Activated naive CD4-positive, alpha-beta T cell treated with anti-CD3 and anti-CD28 coated beads, Interleukin-2, amount 10 ng/mL, durations not matched to agents 7 days and 5 days (primary cell): ENCODE results near the gene DTX1.

Experiments used
- CTCF ChIA-PET: fragments of 350-600 bp; sonication (Branson Sonifier 250); formaldehyde crosslinking; loops from one replicate; lab custom pipeline; 2021; ENCODE audit warnings: antibody characterized with exemption; lab: Charles Lee
- DNase-seq: peaks from one replicate; pipeline ENCODE4 v3.0.0-alpha.2; 2020
- H3K27ac Mint-ChIP-seq: one replicate; pipeline ENCODE4 v1.8.0; 2021; ENCODE audit warnings: mild to moderate bottlenecking, moderate library complexity, mixed read lengths
- H3K27me3 Mint-ChIP-seq: one replicate; pipeline ENCODE4 v1.8.0; 2021; ENCODE audit warnings: mild to moderate bottlenecking, mixed read lengths
- H3K36me3 Mint-ChIP-seq: one replicate; pipeline ENCODE4 v1.8.0; 2021; ENCODE audit warnings: mixed read lengths
- H3K4me1 Mint-ChIP-seq: one replicate; pipeline ENCODE4 v1.8.0; 2021; ENCODE audit warnings: mixed read lengths
- H3K4me3 Mint-ChIP-seq: one replicate; pipeline ENCODE4 v1.8.0; 2021; ENCODE audit warnings: mild to moderate bottlenecking, moderate library complexity, mixed read lengths
- H3K9me3 Mint-ChIP-seq: one replicate; pipeline ENCODE4 v1.8.0; 2021; ENCODE audit warnings: mixed read lengths

The DTX1 gene

DNA sequence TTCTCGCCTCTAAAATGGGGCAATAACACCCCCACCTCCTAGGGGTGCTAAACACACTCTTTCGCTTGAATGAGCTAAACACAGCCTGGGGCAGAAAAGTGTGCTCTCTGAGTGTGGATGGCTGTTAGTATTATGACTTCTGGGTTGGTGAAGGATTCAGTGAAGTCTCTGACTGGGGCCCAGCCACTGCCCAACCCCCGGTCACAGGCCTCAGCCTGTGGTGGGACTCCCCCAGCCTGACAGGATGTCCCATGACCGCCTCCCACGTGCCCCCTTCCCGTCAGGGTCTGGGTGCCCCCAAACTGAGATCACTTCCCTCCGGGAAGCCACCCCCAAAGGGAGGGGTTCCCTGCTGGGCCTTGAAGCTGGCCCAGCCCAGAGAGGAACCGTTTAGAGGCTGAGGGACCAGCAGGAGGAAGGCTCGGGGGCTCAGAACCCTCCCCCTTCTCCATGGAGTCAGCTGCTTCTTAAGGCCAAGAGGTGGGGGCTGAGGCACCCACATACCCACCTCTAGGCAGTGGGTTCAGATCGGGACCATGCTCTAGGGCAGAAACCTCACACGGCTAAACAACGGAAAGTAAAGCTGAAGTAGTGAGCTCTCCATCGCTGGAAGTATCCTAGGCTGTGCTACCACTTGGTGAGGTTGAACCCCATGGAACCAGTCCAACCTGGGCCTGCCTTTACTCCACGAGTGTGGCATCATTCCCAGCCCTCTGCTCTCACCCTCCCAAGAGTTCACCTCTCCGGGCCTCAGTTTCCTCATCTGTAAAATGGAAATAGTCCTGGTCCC, 13.8 kb downstream of the DTX1 start:
- Mint-ChIP-seq H3K9me3 (no peaks in the 10 kb centered on the region), H3K27ac (no peak overlapping the region), H3K36me3 (no peaks in the 10 kb centered on the region), H3K27me3 (no peaks in the 10 kb centered on the region), H3K4me3 (no peak overlapping the region), H3K4me1 (peaks cover 9% of the 10 kb centered on the region)
- CTCF ChIA-PET, result interaction anchor here (0.6 to 1.9 kb wide), 5 partner anchors 22 to 821 kb away, joined by 3 to 6 read pairs (median 3); no protein-coding TSS in a partner anchor
- DNase-seq, result peak; percentile 28

DNA sequence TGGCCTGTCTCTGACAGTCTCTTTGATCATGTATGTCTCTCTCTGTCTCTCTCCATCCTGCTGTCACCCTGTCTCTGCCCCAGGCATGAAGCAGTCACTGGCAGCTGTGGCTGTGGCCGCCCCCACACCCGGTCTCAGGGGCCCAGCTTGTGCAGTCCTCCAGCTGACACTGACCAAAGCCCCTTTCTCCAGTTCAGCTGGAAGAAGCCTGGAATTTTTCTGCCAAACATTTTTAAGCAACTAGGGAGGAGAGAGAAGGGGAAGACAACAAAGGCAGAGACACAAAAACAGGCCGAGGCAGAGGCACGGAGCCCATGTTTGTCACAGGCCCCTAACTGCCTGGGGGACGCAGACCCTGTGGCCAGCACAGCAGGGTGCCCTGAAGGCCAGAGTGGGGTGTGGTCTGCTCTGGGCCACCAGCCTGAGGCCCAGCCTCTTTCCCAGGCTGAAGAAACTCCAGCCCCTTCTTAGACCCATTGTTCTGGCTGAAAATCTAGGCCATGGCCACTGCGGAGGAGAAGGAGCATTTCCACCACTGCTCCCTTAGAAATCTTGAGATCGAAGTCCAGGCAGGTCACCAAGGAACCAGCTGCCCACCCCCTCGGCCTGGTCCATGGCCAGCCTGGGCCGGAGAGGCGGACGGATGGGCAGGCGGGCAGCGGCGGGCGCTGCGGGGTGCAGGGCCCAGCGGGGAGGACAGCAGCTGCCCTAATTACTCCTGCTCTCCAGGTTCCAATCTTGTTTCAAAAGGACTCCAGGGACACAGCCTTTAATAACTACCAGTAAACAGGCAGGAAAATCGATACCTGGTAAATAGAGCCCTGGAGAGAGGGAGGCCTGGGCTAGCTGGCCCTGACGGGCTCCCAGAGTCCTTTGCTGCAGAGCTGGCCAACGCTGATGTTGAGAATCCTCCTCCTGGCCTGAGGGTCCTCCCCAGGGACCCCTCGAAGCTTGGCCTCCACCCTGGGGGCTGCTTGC, 14.9 kb downstream of the DTX1 start:
- CTCF ChIA-PET, result interaction anchor here (0.6 to 1.9 kb wide), 5 partner anchors 23 to 822 kb away, joined by 3 to 6 read pairs (median 3); no protein-coding TSS in a partner anchor
- Mint-ChIP-seq H3K9me3 (no peaks in the 10 kb centered on the region), H3K4me3 (no peak overlapping the region), H3K36me3 (no peaks in the 10 kb centered on the region), H3K27ac (no peak overlapping the region), H3K27me3 (no peaks in the 10 kb centered on the region), H3K4me1 (peaks cover 14% of the 10 kb centered on the region)
- no peak for DNase-seq

DNA sequence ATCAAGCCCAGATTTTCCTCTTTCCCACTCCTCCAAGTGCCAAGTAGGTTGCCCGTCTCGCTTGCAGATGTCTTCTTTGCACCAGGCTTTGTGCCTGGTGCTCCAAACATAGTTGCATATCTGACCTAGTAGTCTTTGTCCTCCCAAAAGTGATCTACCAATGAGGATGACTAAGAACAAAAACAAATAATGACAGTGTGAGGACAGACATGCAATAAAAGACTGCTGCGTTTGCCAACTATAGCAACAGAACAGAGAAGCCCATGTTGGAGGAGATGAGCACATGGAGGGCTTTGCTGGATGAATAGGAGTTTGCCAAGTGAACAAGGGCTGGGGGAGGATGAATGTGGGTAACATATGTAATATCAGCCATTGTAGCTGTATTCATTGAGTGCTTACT, 15.6 kb downstream of the DTX1 start:
- no peak overlapping the region for H3K27ac Mint-ChIP-seq
- CTCF ChIA-PET, result no interaction called here

DNA sequence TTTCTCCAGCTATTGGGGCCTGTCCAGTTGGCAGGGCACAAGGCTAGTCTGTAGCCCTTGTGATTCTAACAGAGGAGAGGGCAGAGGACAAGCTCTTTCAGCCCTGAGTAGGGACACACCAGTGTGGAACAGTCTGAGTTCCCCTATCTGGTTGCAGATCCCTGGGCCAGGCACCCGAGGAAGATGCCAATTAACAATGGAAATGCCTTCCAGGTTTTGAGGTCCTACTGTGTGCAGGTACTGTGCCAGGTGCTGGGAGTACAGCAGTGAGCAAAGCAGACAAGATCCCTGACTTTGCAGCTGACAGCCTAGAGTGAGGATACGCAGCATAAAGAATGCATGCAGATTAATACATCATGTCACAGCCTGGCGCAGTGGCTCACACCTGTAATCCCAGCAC, 17.1 kb downstream of the DTX1 start:
- peaks cover 14% of the 10 kb centered on the region for H3K4me1 Mint-ChIP-seq
- no peak overlapping the region for H3K27ac Mint-ChIP-seq
- CTCF ChIA-PET, result interaction anchor here (0.6 to 0.7 kb wide), 2 partner anchors 80 kb away, joined by 3 read pairs; no protein-coding TSS in a partner anchor

More for the DNA sequence above, 15.6 kb downstream of the DTX1 start:
- no peak overlapping the region for H3K4me3 Mint-ChIP-seq
- no peaks in the 10 kb centered on the region for H3K36me3 Mint-ChIP-seq
- H3K27me3 Mint-ChIP-seq, result no peaks in the 10 kb centered on the region
- H3K9me3 Mint-ChIP-seq, result no peaks in the 10 kb centered on the region
- peaks cover 14% of the 10 kb centered on the region for H3K4me1 Mint-ChIP-seq
- DNase-seq, result no peak

DNA sequence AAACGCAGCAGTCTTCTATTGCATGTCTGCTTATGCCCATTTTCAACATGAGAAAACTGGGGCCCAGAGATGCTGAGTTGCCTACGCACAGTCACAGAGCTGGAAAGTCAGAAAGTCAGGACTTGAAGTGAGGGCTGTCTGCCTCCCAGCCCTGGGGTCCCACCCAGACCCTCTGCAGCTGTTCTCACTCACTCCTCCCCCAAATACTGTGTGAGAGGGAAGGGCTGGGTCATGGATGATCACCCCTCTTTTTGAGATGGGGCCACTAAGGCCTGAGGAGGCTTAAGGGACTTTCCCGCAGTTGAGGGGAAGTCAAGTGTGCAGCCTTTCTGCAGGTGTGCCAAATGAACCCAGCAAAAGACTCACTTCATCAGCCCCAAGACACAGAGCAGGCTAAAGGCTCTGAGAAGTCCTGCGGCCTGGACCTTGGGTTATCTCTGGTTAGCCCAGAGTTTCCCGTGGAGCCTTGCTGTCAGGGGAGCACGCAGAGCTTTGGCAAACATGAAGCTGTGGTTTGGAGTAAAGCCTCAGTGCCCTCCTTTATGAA, 18.7 kb downstream of the DTX1 start:
- Mint-ChIP-seq H3K27me3 (peaks cover 6% of the 10 kb centered on the region), H3K4me3 (no peak overlapping the region), H3K9me3 (no peaks in the 10 kb centered on the region), H3K27ac (no peak overlapping the region), H3K36me3 (no peaks in the 10 kb centered on the region), H3K4me1 (peaks cover 11% of the 10 kb centered on the region)
- CTCF ChIA-PET, result interaction anchor here (1.3 kb wide), 1 partner anchor 23 kb away, joined by 3 read pairs; no protein-coding TSS in a partner anchor
- DNase-seq, result no peak

More for the DNA sequence above, 17.1 kb downstream of the DTX1 start:
- Mint-ChIP-seq H3K36me3 (no peaks in the 10 kb centered on the region), H3K4me3 (no peak overlapping the region), H3K27me3 (no peaks in the 10 kb centered on the region), H3K9me3 (no peaks in the 10 kb centered on the region)
- no peak for DNase-seq

DNA sequence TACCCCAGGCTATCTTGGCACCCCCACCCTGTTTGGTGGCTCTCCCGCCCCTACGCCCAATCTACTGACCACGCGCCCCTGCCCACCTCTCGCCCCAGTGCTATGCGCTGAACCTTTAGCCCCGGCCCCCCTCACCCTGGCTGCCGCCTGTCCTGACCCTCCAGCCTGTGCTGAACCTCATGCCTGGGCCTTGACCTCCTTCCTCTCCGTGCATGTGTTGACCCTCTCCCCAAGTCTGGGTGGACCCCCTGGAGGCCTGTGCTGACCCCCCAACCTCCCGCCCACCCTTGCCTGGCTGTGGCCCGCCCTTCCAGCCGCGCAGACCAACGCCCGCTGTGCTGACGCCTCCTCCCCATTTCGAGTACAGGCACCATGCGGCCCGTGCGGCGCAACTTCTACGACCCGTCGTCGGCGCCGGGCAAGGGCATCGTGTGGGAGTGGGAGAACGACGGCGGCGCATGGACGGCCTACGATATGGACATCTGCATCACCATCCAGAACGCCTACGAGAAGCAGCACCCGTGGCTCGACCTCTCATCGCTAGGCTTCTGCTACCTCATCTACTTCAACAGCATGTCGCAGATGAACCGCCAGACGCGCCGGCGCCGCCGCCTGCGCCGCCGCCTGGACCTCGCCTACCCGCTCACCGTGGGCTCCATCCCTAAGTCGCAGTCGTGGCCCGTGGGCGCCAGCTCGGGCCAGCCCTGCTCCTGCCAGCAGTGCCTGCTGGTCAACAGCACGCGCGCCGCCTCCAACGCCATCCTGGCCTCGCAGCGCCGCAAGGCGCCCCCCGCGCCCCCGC, 20.7 kb downstream of the DTX1 start:
- Mint-ChIP-seq H3K9me3 (no peaks in the 10 kb centered on the region), H3K4me3 (no peak overlapping the region), H3K4me1 (peaks cover 5% of the 10 kb centered on the region), H3K36me3 (no peaks in the 10 kb centered on the region), H3K27me3 (peaks cover 15% of the 10 kb centered on the region), H3K27ac (no peak overlapping the region)
- CTCF ChIA-PET, result no interaction called here
- DNase-seq, result no peak

DNA sequence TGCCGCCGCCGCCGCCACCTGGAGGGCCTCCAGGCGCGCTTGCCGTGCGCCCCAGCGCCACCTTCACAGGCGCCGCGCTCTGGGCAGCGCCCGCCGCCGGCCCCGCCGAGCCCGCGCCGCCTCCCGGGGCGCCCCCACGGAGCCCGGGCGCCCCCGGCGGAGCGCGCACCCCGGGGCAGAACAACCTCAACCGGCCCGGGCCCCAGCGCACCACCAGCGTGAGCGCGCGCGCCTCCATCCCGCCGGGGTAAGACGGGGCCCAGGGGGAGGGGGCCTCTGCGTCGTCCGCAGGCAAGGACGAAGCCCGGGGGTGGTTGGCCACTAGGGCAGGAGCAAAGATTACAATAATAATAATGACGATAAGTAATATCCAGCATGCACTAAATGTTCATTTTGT, 21.3 kb downstream of the DTX1 start:
- H3K36me3 Mint-ChIP-seq, result no peaks in the 10 kb centered on the region

DNA sequence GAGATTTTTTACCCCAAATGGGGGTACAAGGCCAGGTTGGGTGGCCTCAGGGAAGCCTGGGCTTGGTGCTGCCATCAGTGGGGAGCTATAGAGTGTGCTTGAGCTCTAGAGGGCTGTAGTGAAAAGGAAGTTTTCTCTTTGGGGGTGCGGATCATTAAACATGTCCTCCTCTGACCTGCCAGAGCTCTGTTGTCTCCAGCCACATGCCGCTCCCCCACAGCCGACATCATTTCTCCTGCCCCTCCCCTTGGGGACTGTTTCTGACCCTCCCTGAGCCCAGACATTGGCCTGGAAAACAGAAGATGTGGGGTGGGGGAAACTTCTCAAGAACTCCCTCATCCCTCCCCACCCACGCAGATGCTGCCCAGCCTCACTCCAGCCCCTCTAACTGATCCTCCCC, 25.3 kb downstream of the DTX1 start:
- Mint-ChIP-seq H3K27ac (no peak overlapping the region), H3K9me3 (no peaks in the 10 kb centered on the region), H3K27me3 (peaks cover 23% of the 10 kb centered on the region), H3K4me3 (no peak overlapping the region), H3K36me3 (no peaks in the 10 kb centered on the region), H3K4me1 (peaks cover 16% of the 10 kb centered on the region)
- CTCF ChIA-PET, result no interaction called here
- no peak for DNase-seq

More for the DNA sequence above, 21.3 kb downstream of the DTX1 start:
- Mint-ChIP-seq H3K4me1 (peaks cover 5% of the 10 kb centered on the region), H3K27me3 (peaks cover 15% of the 10 kb centered on the region), H3K9me3 (no peaks in the 10 kb centered on the region), H3K4me3 (no peak overlapping the region), H3K27ac (no peak overlapping the region)
- CTCF ChIA-PET, result no interaction called here
- DNase-seq, result no peak

DNA sequence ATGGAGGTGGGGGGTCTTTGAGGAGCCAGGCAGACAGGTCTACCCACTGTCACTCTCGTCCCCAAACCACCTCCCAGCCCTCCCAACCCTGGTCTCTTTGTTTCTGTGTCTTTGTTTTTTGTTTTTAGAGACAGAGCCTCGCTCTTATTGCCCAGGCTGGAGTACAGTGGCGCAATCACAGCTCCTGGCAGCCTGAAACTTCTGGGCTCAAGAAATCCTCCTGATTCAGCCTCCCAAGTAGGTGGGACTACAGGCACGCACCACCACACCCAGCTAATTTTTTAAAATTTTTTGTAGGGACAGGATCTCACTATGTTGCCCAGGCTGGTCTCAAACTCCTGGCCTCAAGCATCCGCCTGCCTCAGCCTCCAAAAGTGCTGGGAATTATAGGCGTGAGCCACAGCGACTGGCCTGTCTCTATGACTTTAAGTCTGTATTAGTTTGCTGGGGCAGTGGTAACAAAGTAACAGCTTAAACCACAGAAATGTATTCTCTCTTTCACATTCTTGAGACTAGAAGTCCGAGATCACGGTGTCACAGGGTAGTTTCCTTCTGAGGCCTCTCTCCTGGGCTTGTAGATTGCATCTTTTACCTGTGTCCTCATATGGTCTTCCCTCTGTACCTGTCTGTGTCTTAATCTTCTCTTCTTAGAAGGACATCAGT, 26.1 kb downstream of the DTX1 start:
- Mint-ChIP-seq H3K4me1 (peaks cover 24% of the 10 kb centered on the region), H3K9me3 (no peaks in the 10 kb centered on the region), H3K36me3 (no peaks in the 10 kb centered on the region), H3K4me3 (no peak overlapping the region), H3K27me3 (peaks cover 23% of the 10 kb centered on the region), H3K27ac (no peak overlapping the region)
- CTCF ChIA-PET, result no interaction called here
- DNase-seq, result no peak

DNA sequence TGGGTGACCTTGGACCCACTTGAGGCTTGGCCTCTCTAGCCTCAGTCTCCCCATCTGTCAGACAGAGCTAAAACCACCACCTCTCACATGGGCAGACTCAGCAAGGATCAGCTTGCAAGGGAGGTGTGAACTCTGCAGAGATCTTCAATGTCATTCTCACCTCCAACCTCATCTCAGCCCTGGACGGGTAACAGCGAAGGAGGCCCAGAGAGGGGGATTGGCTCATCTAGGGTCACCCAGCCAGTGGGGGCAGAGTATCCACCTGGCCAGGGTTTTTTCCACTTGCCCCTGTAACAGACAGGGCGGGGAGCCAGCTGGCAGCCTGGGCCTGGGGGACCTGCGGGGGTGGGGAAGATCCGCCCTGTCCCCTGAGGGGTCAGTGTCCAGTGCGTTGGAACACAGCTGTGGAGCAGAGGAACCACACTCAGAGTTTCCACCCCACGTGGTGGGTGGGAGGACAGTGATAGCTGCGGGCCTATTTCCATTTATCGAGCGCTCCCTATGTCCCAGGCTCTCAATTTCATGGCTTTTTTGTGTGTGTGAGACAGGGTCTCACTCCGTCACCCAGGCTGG, 27.4 kb downstream of the DTX1 start:
- Mint-ChIP-seq H3K36me3 (no peaks in the 10 kb centered on the region), H3K27me3 (peaks cover 23% of the 10 kb centered on the region), H3K27ac (no peak overlapping the region), H3K4me3 (no peak overlapping the region), H3K9me3 (no peaks in the 10 kb centered on the region), H3K4me1 (peaks cover 35% of the 10 kb centered on the region)
- CTCF ChIA-PET, result interaction anchor here (1.3 kb wide), 1 partner anchor 15 kb away, joined by 4 read pairs; no protein-coding TSS in a partner anchor
- no peak for DNase-seq

DNA sequence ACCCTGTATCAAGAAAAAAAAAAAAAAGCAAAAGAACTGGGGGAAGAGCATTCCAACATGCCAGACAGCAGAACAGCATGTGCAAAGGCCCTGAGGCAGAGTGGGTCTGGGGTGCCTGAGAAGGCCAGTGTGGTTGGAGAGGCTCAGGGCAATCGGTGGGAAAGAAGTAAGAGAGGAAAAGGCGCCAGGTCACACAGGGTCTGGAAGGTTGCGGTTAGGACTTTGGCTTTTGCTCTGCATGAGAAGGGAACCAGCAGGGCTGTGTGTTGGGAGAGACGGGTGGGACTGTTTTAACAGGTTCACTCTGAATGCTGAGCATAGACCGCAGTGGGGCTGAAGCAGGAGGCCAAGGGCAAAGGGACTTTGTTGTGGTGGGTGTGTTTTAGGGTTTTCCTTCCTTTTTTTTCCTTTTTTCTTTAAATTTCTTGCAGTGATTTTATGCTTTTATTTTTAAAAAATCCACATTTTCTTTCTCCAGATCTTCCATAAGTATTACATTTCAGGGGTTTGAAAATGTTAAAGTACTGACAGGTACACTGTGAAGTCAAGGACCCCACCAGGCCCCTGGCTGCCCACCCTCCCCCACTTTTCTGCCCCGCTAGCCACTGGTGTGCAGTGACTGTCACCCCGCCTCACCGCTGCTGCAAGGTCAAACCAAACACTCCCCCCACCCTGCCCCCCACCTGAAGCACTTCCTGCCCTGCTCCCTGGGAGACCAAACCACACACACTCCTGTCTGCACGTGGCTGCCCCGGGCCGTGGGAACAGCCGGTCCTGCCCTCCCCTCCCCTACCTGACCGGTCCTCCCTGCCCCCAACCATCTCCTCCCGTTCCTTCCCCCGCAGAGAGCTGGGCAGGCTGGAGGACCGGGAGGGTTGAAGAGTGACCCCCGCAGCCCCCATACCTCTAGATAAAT, 30.0 kb downstream of the DTX1 start:
- DNase-seq, result peak; percentile 52
- H3K9me3 Mint-ChIP-seq, result no peaks in the 10 kb centered on the region
- H3K27me3 Mint-ChIP-seq, result peaks cover 15% of the 10 kb centered on the region
- CTCF ChIA-PET, result interaction anchor here (0.7 kb wide), 1 partner anchor 263 kb away, joined by 3 read pairs; no protein-coding TSS in a partner anchor
- no peaks in the 10 kb centered on the region for H3K36me3 Mint-ChIP-seq
- H3K4me1 Mint-ChIP-seq, result peaks cover 47% of the 10 kb centered on the region
- H3K27ac Mint-ChIP-seq, result no peak overlapping the region
- peak overlapping the region; percentile 28 for H3K4me3 Mint-ChIP-seq

DNA sequence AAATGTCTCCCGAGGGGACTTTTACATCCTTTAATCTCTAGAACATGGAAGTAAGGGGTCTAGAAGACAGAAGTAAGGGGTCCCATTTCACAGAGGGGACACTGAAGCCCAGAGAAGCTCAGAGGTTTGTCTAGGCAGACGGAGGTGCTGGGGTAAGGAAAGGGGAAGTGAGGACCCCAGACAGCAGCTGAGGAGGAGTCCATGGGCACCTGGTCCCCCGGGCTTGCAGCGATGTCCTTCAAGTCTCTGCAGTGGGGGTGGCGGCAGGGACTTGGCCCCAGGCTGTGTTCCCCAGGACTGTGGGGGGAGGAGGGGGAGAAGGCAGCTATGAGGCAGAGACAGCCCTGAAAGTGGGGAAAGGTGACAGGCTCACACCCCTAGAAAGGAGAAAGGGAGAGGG, 30.7 kb downstream of the DTX1 start:
- Mint-ChIP-seq H3K9me3 (no peaks in the 10 kb centered on the region), H3K27ac (no peak overlapping the region), H3K36me3 (no peaks in the 10 kb centered on the region), H3K4me3 (peak overlapping the region; percentile 28), H3K4me1 (peaks cover 53% of the 10 kb centered on the region), H3K27me3 (peaks cover 8% of the 10 kb centered on the region)
- CTCF ChIA-PET, result interaction anchor here (0.7 kb wide), 1 partner anchor 262 kb away, joined by 3 read pairs; no protein-coding TSS in a partner anchor
- no peak for DNase-seq
